GM19193 (cell line): ENCODE results near the gene TMTC2.

Experiments used
- POLR2A ChIP-seq: IDR thresholded peaks from 4 replicates; pipeline ENCODE4 v1.6.1; 2011; ENCODE audit not compliant: insufficient read depth, insufficient read length; ENCODE audit errors: extremely low read depth

Gene TMTC2

DNA sequence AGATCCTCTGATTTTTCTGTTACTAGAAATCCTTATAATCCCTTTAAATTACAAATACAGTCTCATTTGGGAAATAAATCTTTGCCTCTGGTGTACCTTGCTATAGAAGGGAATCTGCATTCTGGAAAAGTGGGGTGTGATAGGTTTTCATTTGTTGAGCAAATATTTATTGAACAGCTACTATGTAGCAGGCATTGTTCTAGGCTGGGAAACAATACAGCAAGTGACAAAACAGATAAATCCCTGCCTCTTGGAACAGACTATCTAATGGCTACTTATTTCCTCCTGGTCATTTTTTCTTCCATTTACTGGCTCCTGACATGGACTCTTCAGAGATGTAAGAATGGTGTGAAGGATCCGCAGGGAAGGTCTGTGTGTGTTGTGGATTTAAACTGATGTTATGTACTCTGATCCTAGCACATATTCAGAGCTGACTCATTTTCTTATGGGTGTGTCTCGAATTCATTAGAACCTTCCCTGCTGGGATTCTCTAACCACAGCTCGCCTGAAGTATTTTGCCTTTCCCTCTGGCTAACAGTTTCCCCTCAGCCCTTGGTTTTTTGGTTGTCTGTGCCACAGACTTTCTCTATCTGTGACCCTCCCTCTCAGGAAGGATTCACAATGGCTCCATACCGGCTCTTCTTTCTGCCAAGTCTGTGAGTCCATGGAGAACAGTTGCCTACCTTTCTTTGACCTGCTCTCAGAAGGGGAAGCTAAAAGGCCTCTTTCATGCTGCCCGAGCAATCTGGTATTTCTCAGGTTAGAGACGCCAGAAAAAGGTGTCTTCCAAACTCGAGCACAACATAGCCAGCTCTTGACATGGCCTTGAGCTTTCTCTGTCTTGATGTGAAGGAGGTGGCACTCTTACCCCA lies 53.7 kb downstream of the TMTC2 start:
- TF ChIP-seq POLR2A: no peak

DNA sequence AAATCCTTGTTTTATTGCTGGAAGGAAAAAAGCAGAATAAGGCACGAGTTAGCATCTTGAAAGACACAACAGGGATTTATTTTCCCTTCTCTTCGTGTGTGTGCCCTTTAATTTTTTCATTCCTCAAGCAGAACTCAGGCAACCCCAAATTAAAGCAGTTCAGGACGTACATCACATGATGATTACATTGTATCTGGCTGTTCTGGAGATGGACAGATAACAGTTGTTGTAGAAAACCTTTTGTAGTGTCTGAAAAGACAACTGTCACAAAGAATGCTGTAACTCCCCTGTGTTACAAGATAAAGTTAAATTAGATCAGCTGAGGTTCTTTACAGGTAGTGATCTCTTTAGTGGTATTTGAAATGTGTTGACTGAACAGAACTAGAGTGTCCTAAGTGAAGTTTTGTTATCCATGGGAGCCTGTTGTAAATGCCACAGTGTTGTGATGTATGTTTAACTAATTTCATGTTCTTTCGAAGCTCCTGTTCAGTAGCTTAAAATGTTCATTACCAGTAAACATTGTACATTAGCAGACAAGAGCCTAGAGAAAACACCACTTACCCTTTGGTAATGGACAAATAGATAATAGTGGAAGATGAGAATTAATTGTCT lies 58.5 kb downstream of the TMTC2 start:
- no peak for TF ChIP-seq POLR2A

DNA sequence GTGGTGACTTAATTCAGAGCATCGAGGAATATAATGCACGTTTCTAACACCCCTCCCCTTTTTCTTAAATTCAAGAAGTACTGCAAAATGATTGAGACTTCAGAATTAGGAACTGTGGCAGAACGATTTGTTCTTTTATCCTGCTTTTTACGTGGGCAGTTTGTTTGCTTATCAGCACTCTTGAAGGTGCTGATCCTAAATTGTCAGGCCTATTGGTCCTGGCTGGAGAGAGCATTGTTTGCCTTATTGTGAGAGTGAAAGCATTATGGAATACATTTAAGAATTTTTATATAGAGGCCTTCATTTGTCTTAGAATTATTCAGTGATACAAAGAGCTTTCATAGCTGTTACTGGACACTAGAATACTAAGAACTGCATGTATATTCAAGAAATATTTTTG lies 59.1 kb downstream of the TMTC2 start:
- TF ChIP-seq POLR2A: no peak

DNA sequence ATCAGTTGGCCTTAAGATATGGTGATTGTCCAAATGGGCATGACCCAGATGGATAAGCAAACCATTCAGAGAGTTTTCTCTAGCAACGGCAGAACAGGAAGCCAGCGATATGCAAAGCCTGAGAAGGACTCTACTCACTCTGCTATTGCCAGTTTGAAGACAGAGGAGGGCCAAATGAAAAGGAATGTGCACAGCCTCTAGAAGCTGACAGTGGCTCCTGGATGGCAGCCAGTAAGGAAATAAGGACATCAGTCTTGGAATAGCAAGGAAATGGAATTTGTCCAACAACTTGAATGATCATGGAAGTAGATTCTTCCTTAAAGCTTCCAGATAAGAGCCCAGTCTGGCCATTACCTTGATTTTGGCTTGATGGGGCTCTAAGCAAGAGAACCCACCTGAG lies 60.0 kb downstream of the TMTC2 start:
- TF ChIP-seq POLR2A: no peak

DNA sequence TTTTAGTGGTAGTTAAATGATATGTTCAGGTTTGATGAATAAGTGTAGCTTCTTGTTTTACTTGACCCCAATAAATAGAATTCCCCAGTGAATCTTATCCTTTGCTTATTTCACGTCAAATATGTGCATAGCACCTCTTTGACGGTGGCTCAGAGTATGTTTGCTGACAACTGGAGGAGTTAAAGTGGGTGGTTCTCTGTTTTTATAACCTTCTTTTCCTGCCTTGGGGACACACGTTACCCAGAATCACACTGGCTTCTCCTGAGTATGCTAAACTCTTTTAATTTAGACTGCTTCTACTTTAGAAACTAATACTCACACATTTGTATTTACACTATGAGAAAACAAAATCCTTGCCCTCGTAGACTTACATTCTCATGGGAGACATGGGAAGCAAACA lies 62.3 kb downstream of the TMTC2 start:
- no peak for TF ChIP-seq POLR2A

DNA sequence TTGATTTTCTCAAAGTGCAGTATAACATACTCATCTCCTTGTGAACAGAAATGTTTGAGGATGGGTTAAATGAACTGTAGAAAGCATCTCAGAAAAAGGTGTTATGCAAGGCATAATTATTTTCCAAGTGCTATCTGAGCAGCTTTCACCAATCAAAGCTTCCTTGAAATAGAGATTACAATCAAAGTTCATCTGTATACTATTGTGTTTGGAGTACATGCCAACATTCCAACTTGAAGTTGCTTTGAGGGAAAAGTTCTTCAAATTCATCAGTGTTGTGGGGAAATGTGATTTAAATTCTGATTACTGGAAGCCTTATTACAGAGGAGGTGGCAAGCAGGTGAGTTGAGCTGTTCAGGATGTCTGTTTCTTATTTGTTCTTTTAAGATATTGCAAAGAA lies 68.2 kb downstream of the TMTC2 start:
- TF ChIP-seq POLR2A: no peak

DNA sequence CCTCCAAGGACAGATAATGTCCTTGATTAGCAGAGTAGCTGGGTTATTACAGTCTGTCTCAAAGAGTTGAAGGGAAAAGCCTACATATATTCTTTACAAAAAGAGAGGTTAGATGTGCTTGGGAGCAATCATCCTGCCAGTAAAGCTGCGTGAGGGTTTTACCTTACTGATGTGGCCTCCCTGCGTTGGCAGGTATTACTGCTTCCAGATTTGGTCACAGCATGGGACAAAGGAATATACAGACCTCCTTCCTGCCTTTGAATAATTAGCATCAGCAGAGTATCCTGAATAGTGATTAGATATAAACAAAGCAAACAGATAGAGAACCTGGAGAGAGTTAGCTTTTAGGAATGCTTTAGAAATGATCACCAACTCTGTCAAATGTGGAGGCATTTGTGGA lies 69.6 kb downstream of the TMTC2 start:
- TF ChIP-seq POLR2A: no peak

DNA sequence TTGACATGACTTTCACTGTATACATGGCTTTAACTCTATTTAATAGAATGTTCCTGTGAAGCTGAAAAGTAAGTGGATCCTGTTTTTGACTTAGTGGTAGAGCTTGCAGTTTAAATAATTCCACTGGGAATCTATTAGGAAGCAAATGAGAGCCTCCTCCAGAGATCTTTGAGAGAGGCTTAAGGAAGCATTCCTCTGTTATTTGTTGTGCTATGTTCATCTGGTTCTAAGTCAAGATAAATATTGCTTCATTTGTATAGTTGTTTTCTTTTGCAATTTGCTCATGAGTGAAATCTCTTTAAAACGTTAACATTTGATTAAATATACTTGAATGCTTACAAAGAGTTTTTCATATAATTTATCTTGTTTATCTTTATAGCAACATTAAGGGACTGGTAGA lies 70.4 kb downstream of the TMTC2 start:
- no peak for TF ChIP-seq POLR2A

DNA sequence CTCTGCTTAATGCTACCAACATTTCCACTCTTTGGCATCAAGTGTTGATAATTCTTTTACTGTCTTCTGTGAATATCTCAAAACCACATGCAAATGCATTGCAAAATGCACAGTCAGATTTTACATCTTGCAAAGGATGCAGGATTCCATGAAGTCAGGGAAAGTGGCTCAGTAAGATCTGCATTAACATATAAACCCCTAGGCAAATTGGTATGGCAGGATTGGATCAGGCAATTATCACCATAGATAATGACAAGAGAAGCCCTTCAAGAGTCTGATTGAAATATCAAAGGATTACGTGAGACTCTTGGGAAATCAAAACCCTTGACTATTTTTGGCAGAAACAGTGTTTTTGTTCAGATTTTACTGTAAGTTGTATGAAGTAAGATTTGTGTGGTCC lies 71.0 kb downstream of the TMTC2 start:
- no peak for TF ChIP-seq POLR2A

DNA sequence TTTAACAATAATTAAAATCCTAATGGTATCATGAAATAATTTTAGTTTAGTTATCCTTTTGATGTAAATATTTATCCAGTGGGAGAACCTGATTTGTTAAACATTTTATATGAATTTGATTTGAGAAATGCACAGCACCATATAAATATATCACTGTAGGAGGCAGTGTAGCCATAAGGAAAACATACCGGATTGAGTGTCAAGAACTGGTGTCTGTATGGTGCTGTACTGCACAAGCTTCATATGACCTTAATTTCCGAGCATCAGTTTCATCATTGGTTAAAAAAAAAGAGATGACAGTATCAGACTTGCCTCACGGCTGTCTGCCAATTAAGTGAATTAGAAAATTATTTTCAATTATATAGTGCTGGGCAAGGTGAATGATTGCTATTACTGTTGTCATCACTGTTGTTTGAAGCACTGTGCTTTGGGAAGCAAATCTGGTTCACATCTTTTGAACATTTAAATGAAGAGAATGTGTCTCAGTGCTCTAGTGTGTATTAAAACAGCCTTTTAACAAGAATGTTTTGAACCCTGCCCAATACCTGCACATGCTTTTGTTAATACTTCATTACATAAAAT lies 72.1 kb downstream of the TMTC2 start:
- no peak for TF ChIP-seq POLR2A

DNA sequence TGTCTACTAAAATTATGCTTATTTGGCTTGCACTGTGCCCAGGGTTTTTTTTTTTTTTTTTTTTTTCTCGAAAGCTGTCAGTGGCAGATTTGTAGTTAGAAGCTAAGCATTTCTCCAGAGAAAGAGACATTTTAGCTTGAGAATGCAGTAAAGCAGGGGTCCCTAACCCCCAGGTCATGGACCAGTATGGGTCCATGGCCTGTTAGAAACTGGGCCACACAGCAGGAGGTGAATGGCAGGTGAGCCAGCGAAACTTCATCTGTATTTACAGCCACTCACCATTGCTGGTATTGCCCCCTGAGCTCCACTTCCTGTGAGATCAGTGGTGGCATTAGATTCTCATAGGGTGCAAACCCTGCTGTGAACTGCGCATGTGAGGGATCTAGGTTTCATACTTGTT lies 73.7 kb downstream of the TMTC2 start:
- no peak for TF ChIP-seq POLR2A

DNA sequence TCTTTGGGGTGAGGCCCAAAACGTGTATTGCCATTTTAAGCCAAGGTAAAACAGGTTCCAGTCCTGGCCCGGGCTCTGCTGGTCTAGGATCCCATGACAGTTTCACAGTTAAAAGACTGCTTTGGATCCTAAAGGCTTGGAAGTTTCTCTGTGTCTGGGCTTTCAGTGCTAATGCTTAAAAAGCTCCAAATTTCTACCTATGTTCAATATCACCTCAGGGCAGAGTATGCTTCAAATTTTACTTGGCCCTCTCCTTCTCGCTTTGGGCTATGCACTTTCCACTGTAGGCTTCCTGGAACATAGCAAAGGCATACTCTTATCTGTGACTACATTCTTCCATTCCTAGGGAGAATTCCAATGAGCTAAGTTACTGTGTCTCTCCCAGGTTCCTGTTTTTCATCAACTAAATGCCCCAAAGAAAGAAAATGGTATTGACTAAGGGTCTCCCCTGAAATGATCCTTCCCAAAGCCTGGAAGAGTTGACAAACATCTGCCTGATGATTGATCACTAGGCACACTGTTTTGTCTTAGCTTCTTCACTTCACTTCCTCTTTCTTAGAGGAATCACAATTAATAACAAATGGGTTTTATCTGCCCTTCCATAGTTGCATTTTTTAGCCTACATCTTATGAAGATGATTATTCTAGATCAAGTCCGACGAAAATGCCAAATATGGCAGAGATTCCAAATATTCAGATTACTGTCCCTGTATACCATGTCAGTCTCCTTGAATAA lies 79.4 kb downstream of the TMTC2 start:
- TF ChIP-seq POLR2A: no peak

DNA sequence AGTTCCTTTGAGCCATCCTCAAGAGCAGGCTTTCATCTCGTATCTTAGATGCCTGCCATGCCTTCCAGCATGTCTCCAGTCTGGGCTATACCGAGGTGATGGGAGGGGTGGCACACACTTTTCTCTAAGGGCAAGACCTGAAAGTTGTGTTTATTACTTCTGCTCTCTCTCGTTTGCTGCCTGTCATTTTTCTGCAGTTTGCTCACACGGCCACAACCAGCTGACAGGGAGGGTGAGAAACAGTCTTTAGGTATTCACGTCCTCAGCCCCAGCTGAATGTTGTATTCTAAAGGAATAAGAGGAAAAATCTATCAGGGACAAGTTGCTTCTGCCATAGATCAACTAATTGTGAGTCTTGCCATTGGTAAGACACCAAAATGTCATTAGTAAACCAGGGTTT lies 88.0 kb downstream of the TMTC2 start:
- TF ChIP-seq POLR2A: no peak

DNA sequence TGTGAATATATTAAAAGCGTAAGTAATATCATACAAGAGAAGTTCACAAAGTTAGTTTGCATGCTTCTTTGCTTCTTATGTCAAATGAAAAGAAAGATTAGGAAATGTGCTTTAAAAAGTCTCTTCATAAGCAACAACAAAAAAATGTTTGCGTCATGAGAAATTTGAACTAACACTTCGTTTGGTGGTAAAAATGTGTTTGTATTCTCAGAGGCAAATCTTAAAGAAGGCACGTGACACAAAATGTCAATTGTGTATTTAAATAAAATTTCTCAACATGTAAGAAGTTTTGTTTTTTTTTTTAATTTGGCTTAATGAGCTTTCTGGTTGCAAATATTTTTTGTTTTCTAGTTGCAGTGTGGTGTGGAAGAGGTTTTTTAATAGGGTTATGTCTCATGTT lies 93.8 kb downstream of the TMTC2 start:
- no peak for TF ChIP-seq POLR2A

DNA sequence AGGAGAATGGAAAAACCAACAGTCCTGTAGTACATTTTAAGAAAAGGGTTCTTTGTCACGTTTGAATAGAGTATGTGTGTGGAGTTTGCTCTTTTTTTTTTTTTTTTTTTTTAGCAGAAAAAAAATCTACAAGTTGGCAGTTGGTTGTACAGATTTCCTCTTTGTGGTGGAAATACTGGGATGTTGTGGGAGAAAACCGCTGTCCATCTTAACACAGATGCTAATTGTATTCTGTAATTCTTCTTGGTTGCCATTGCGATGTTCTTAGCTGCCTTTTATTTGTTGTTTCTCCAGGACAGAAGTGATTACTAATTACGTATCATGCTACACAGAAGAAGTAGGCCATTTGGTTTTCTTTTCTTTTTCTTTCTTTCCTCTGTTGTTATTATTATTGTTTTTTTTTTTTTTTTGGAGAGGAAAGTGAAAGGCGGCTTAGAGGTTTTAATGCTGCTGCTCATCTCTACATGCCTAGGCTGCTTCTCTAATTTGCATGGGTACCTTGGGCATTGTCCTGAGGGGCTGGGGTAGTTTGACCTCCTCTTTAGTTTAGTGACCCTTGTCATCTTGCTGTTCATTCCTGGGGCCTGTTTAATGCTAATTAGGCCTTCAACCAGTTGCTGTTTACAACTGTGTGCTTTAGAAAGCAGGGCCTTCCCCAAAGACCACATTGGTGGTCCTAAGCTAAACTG lies 94.7 kb downstream of the TMTC2 start:
- TF ChIP-seq POLR2A: no peak

DNA sequence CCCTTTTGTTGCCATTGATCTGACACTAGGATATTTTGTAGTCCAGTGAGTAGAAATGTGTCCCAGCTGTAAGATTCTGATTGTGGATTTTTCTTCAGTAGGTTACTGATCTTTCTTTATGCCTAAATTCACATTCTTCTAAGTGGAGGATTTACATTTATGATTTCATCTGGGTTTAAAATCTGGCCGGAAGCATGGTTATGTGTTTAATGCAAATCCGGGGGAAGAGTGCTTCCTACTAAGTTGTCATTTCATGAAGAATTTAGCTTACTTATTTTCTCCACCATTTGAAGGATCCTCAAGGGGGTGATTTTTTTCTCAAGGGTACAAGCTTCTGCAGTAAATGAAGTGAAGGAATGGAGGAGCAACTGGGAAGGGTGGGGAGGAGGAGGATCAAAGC lies 96.7 kb downstream of the TMTC2 start:
- no peak for TF ChIP-seq POLR2A

DNA sequence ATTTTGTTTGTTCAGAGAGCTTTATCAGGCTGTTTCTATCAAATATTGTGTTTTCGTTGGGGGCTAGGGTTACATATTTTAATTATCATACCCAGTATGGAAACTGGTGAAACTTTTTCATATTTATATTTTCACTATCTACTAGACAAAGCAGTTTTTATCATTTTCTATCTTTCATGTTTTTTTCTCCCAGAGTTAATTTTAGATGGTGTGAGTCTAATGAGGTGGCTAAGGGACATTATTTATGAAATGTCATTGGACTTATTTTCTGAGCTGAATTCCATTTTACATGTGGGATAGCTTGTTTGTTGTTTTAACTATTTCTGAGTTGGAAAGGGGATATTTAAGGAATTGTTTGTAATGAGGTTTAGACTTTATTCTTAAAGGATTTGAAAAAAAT lies 100.3 kb downstream of the TMTC2 start:
- no peak for TF ChIP-seq POLR2A
